Hepatic stellate cell (primary cell): ENCODE data around the gene RUNX2.

Experiments
- DNase-seq: peaks from one replicate; pipeline ENCODE4 v3.0.0; 2011; ENCODE audit warnings: low spot score

Gene RUNX2

DNA sequence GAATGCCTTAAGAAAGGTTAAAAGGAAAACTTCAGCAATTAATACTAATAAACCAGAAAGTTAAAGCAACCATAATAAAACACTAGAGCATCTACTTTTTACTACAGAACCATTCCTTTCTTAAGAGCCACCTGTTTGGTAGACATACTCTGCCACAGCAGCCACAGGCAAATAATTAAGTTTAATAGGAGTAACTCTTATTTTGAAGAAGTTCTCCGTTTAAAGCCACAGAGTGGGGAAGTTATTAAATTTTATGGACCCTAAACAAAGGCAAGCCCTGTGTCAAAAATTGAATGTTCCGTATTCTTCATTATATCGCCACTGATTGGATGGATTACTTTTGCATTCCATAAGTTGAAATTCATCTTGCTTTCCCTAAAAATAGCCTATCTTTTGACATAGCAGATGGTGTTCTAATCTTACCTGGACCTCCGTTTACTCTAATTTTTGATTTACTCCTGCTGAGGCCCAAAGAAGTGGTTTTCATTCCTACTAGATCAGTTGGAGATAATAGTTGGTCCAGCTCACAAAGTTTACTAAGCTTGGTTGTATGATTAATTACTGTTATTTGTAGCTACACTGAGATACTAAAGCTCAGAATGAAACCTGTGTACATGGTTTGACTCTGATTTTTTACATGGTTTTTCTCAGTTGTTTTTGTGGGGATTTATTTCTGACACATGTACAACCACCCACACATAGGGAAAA lies 190.0 kb downstream of the RUNX2 start:
- DNase-seq = no peak

DNA sequence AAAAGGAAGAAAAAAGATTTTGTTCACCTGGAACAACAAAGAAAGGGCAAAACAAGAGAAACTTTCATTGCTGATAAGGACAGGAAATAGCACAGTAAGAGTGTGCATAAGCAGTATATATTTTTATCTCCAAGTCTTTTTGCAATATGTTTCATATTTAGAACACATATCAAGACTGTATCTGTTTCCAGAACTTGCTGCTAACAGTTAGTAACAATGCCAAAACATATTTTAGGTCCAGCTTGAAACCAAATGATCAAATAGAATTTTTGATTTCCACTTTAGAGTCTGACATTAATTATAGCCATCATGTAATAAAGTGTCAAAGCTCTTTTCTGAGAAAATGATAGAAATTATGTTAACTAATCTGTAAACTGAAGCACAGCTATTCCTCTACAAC lies 193.1 kb downstream of the RUNX2 start:
- no peak for DNase-seq

DNA sequence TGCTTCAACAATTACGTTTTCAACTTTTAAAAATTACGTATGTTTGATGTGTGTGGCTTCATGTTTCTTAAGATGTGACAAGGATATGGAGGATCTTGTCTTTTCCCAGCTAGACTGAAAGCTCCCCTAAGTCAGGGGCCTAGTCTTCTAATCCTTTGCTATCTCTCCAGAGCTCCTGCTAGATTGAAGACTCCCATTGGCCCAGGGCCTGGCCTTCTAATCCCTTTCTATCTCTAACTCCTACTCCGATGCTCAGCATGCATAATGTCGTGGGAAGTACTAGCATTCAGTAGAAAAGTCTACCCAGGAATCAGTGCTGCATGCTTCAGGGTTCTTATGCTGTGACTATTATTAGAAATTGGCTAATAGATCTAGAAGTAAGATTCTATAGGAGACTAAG lies 194.4 kb downstream of the RUNX2 start:
- DNase-seq = no peak

DNA sequence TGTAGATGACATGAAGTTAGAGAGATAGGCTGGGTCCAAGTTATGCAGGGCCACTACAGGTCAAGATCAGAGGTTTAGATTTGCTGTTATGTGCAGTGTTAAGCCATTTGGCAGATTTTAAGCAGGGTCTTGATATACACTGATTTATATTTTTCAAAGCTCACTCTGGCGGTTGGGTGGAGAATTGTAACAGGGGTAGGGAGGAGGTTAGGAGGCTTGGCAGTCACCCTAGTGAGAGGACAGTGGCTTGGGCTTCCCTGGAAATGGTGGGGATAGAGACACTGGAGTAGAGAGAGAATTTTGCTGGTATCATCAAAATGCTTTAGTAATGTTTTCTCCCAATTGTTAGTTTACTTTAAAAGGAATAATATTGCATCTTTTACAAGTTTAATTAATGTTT lies 199.1 kb downstream of the RUNX2 start:
- no peak for DNase-seq

DNA sequence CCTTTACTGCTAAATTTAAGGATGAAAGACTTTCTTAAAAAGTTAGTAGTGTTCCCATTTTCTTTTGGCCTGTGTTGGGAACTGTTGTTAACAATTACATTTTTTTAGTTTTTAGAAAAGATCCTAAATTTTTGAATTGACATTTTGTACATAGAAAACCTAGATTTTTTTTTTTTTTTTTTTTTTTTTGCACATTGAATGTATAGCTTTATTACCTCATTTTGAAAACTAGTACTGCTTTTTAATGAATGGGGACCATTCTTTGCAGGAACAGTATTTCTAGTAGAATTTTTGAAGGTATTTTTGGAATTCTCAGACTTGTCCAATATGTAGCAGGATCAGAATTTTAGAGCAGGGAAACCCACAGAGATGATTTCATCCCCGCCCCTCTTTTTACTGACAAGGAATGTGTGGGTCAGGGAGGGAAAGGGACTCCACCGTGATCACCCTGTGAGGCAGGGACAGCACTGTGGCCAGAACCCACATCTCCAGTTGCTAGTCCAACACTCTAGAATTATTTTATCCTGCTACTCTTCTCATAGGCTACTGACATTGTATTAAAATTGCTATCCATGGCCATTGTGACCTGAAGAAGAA lies 204.0 kb downstream of the RUNX2 start:
- DNase-seq = no peak

DNA sequence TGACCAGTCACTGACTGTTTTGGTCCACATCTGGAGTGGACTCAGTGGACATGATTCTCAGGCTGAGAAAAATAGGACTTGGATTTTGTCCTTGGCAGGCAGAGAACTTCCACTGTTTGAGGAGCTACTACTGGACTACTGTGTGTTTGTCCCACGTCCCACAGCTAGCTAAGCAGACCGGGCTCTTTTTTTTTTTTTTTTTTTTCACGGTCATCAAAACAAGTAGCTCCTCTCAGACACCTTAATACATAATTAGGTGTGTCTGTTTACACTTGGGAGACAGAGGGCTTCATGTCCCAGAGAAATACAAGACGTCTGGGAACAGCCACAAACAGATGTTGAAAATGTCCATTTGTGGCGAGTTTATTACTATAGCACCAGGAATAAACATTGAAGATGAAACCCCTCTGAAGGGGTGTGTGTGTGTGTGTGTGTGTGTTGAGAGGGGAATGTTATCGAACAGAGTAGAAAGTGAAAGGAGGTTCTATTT lies 204.6 kb downstream of the RUNX2 start:
- no peak for DNase-seq

DNA sequence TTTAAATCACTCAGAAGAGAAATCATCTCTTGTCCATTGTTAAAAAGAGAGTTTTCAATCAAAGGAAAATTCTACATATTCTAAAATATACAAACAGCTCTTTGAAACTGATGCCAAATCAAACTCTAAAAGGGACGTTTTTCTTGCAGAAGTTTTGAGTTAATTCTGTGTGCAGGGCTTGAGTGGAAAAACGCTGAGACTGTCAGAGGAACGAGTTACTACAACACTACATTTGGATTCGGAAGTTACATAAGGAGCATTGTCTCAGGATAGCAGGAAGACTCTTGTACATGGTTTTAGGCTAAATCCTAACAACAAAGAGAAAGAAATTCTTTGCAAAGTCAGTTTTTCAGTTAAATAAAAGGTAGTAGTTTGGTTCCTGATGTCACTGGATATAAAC lies 205.3 kb downstream of the RUNX2 start:
- DNase-seq = no peak

DNA sequence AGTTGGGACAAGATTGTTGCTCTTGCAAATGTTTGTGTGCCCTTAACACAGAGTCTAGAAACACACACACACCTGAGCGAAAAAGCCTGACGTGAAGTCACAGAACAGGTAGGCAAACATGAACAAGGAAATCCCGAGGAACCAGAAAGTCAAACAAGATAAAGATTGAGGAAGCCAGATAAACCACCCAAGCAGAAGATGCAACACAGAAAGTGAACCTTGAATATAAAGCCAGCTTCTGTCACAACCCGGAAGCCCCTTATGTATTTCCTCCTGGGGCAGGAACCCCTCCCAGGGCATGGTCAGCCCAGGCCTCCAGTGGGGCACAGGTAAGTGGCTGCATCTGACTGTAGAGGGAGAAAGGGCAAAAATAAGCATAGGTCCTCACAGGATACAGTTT lies 207.8 kb downstream of the RUNX2 start:
- DNase-seq = no peak

DNA sequence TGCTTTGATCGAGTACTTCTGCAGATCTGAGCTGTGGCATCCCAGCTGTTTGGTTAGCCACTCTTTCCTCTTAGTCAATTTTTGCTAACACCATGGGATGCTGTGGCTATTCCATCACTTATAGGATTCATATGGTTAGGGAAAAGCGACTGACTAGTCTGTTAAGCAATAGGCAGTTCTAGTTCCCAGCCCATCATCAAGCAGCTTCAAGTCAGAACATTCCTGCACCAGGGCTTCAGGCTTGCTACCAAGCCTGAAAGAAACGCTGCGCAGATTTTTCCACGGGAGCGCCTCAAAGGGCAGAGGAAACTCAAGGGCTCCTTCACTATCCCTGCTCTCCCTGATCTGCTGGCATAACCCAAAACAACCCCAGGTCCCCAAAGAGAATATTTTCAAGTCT lies 209.4 kb downstream of the RUNX2 start:
- DNase-seq = no peak

DNA sequence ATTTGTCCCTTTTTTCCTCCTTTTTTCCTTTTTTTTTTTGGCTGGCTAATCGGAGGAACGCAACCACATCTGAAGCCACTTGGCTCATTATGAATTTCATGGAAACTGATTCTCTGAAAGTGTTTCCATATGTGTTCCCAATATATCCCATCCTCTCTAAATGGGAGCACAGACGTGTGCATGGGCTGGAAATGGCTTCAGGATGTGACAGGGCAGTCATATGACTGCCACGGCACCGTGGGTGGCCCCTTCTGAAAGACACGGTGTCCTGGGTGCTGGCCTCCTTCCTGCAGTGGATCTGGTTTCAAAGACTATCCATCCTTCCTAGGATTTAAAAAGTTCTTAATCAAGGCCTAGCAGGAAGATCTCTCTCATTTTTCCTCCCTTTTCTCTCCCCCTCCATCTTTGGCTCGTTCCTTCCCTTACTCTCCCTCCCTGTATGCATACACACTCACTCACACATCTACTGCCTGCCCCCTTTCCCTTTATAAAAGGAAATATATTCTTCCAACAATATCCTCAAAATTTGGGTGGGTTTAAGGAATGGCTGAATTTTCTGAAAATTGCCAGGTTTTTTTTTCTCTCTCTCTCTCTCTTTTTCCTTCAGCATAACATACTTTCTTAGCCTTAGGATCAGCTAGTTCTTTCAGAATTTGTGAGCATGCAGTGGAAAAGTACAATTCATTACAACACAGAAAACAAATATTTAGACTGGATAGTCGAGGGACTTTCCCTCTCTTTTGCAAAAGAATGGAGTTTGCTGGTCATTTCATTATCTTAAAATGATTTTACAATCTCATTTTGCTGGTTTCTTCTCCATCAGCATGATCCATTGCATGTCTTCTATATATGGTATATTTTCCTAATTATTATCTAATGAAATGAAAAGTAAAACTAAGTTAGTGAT lies 210.8 kb downstream of the RUNX2 start:
- DNase-seq = no peak

DNA sequence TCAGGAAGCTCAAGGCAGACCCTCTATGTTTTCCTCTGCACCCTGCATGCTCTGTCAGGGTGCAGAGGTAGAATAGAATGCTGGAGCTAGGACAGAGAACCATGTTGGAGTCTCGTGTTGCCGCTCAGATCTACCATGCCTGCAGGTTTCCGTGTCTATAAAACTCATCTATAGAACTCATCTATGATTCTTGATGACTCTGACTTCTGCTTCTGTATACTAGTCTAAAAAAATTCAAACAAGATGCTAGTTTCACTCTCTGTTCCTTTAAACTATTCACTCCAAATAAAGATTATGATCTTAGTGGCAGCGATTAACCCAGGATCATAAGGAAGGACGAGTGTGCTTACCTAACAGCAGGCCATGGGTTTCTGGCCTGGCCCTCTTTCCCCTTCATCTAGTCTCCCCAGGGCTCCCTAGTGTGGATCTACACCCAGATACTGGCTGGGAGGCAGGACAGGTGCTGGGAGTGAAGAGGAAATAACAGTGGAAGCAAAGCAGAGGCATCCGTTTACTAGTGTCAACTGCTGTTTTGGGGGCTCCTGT lies 212.3 kb downstream of the RUNX2 start:
- no peak for DNase-seq

DNA sequence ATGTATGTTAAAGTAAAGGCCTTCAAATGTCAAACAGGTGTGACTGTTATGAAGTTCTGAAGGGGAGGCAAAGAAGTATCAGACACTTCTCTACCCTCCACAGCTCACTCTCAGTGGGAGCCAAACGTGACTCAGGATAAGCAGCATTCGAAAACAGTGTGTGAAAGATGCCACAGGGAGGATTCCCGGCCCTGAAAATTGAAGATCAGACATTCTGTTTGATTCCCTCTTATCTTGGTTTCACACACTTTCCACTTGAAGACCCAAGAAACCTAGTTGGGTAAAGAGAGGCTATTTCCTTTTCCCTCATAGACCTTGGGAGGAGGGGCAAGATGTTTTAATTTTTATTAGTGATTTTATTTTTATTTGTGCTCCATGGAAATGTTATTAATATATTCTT lies 213.8 kb downstream of the RUNX2 start:
- no peak for DNase-seq

DNA sequence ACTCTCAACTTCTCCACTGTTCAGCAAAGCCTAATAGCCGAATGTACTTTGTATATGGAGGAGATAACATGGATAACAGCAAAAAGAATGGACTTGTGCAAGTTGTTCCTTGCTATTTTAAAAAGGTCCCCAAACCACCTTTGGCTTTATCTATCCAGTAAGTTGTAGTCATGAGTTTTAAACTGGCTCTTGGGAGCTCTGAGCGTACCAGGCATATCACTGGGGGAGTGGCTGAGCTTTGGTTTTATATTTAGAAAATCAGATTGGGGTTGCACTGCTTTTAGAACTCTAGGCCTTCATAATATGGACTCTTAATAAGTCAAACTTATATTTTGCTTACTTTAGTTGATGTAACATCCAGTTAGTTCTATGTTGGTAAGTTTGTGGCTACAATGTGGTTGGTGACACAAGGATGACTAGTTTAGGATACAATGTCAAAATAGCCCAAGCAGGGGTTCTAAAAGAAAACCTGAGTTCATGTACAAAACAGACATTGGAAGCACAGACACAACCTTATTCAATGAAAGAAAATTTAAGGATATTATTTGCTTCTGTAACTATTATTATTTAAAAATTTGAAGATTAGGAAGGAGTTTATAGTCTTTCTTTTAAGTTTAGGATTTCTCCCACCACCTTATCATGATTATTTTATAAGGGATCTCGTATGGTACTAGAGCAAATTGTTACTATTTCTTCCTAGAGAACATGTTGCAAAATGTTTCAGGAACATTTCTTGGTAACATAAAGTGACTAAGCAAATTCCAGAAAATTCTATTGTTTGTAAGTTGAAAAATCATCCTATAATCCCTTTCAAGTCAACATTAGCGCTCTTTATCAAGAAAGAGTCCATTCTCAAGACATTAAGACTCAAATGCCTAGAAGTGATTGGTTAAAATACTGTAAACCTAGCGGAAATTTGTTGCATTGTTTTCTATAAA lies 215.4 kb downstream of the RUNX2 start:
- DNase-seq = no peak

DNA sequence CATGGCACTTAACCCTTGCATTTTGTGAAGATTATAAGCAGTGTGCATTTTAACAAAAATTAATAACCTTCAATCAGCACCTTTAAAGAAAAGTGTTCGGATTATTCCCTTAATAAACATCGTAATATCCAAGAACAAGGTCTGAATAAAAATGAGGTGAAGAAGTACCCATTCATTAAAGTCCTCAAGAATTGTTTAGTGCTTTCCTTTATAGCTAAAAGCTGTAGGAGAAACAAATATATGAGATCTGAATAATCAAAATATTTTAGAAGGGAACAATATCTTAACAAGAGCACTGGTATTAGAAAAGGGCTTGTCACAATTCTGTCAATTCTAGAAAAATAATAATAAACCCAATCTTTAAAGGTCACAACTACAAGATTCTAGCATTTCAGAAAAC lies 217.3 kb downstream of the RUNX2 start:
- DNase-seq = no peak

DNA sequence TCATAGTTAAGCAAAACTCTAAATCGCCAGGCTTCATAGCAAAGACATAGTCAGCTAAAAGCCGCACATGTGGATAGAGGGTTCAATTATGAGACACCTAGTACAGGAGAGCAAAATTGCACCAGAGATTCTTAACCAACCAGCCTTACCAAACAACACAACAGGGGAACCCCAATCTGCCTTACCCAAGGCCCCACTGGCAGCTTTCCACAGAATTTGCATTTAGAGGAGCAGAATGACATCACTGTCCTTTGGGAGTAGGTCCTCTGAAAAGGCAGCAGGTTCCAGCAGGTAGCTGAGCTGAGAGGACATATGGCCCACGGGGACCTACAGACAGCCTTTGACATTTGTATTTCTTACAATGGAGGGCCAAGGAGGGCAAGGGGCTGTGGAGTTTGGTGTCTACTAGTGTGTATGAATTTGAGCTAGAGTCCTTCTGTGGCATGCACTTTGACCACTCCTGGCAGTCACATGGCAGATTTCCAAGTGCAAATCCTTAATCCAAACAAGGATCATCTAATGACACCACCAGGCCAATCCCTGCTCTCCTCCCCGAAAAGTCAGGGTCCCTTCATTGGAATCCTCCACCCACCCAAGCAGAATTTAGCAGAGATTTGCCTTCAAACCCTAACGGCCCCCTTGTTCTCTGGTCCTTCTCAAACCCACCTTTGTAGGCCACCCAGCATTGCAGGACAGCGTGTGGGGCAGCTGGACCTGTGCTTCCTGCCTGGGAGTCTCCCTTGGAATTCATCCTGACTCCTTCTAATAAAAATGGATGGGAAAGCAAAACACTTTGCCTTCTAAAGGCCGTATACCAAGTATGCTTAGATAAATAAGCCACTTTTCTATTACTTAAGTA lies 220.8 kb downstream of the RUNX2 start:
- DNase-seq = no peak

DNA sequence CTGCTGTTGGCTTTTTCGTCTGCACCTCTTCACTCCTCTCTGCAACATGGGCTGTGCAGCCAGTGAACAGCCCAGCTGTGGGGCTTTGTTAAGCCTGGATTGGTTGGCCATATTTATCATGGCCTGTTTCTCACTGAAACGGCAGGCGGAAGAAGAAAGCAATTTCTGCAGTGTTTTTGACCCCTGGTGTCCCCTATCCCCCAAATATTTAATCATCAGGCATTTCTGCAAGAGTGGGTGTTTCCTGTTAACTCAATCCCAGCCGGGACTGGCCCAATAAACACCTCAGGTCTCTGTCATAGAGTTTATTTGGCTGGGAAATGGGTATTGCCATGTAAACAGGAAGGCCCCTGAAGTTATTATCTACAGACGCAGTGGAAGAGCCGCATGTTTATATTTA lies 224.4 kb downstream of the RUNX2 start:
- DNase-seq = no peak

DNA sequence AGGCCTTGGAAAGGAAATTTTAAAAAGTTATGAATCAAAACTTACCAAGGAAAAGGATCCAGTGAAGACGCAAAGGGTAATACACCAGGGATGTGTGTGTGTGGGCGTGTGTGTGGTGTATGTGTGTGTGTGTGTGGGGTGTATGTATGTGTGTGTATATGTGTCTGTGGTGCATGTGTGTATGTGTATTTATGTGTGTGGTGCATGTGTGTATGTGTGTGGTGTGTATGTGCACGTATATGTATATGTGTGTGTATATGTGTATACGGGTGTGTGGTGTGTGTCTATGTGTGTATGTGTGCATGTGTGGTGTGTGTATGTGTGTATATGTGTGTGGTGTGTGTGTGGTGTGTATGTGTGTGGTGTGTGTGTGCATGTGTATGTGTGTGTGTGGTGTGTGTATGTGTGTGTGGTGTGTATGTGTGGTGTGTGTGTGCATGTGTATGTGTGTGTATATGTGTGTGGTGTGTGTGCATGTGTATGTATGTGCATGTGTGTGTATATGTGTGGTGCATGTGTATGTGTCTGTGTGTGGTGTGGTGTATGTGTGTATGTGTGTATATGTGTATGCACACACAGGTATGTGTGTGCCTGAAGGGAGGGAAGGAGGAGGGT lies 225.7 kb downstream of the RUNX2 start:
- DNase-seq = no peak

DNA sequence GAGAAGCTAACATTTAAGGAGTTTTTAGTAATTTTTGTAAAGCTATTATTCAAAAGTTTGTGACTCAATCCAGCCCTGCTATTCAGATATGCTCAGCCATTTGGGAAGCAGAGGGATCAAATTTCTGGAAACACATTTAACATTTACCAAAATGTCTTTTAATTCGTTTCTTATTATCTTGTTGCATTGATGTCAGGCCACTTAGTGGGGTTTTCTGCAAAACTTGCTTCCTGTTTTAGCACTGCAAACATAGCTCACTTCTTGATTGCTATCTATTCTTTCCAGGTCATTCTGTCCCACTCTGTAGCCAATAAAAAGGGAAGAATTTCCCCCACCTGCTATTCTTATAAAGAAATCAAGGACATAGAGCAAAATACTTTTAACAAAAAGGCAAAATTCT lies 226.5 kb downstream of the RUNX2 start:
- DNase-seq = no peak

DNA sequence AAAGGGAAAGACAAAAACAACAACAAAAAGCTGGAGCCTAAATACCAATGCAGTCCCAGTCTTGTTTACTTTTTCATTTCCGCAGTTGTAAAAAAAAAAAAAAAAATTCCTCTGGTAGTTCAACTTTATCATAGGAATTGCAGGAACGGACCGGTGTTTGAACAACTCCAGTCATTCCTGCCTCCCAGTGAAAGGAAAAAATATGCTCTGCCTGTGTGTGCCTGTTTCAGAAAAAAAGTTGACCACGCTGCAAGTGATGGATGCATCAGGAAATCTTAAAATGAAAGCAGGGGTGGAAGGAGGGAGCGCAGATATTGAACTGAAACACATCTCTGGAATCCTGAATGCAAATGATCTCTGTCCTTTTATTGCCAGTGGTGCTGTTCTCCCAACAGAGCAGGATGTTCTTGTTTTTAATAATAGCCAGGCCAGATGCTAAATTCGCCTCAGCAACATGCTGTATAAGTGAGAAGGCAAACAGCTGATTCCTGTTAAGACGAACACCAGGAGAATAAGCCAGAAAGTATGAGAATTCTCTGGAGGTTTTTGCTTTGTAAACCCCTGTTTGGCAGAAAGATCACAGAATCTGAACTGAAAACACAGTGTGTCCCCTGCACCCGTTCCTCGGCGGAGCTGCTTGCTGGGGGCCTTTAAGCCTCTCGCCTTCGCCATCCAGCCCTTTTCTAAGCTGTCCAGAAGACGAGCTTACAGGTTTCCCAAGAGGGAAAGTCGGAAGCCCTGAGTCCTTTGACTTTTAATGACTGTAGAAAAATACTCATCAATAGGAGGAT lies 228.0 kb downstream of the RUNX2 start:
- peak; percentile 29 for DNase-seq
